ENCODE data around the gene R3HDM2. TPM values are rescaled to one million over a fixed set of nuclear protein-coding genes. Genes with fewer than 3 reads are reported as not detected.

R3HDM2 gene
- total RNA-seq, 1 experiment from 2014 or later, result 34.7 TPM

- Mint-ChIP-seq H3K9me3 (no peaks in the 10 kb centered on the region), H3K4me3 (no peak overlapping the region), H3K4me1 (peaks cover 13% of the 10 kb centered on the region), H3K36me3 (no peaks in the 10 kb centered on the region), H3K27ac (no peak overlapping the region), H3K27me3 (ENCODE audit: low read depth) (peaks cover 57% of the 10 kb centered on the region)
- CTCF ChIA-PET, result interaction anchor here (1.9 to 2.0 kb wide), 2 partner anchors 9 to 13 kb away, joined by 4 read pairs; no protein-coding TSS in a partner anchor
- TF ChIP-seq SMAD3 (CRISPR knock-in tag; IDR thresholded peaks at IDR 0.05; ENCODE audit: borderline replicate concordance) (no peak), NR1H2 (CRISPR knock-in tag; IDR thresholded peaks at IDR 0.05) (no peak), ZNF232 (CRISPR knock-in tag; IDR thresholded peaks at IDR 0.05) (no peak)
- TF ChIP-seq, protein P1, sequence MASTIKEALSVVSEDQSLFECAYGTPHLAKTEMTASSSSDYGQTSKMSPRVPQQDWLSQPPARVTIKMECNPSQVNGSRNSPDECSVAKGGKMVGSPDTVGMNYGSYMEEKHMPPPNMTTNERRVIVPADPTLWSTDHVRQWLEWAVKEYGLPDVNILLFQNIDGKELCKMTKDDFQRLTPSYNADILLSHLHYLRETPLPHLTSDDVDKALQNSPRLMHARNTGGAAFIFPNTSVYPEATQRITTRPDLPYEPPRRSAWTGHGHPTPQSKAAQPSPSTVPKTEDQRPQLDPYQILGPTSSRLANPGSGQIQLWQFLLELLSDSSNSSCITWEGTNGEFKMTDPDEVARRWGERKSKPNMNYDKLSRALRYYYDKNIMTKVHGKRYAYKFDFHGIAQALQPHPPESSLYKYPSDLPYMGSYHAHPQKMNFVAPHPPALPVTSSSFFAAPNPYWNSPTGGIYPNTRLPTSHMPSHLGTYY (CRISPR knock-in tag; IDR thresholded peaks at IDR 0.05), result no peak
- DNase-seq (ENCODE audit: low spot score) (no peak), ATAC-seq (no peak)
- POLR2A ChIA-PET, result interaction anchor here (1.4 kb wide), 1 partner anchor 13 kb away, joined by 5 read pairs; no protein-coding TSS in a partner anchor
Observed at GRCh38 chr12:57471661-57472060, 40.8 kb upstream of the R3HDM2 start.

GRCh38 chr12:57470970-57471656 lies 40.3 kb upstream of the R3HDM2 start:
- peaks cover 7% of the 10 kb centered on the region for H3K4me1 Mint-ChIP-seq
- no peak for DNase-seq (ENCODE audit: low spot score)
- H3K4me3 Mint-ChIP-seq, result no peak overlapping the region
- no peak for ATAC-seq
- H3K27me3 Mint-ChIP-seq (ENCODE audit: low read depth), result peaks cover 52% of the 10 kb centered on the region
- ChIA-PET POLR2A (interaction anchor here (1.4 kb wide), 1 partner anchor 12 kb away, joined by 5 read pairs; no protein-coding TSS in a partner anchor), CTCF (interaction anchor here (1.9 to 2.0 kb wide), 2 partner anchors 9 to 12 kb away, joined by 4 read pairs; no protein-coding TSS in a partner anchor)
- TF ChIP-seq TP53 (CRISPR knock-in tag; IDR thresholded peaks at IDR 0.05) (no peak), ATF1 (CRISPR knock-in tag; IDR thresholded peaks at IDR 0.05) (no peak), HMGXB4 (CRISPR knock-in tag; IDR thresholded peaks at IDR 0.05) (no peak), GRHL2 (CRISPR knock-in tag; IDR thresholded peaks at IDR 0.05; ENCODE audit: insufficient replicate concordance, severe bottlenecking) (no peak), ZNF671 (CRISPR knock-in tag; IDR thresholded peaks at IDR 0.05) (no peak), ZNF416 (CRISPR knock-in tag; IDR thresholded peaks at IDR 0.05) (no peak), CREB1 (CRISPR knock-in tag; IDR thresholded peaks at IDR 0.05) (no peak)
- TF ChIP-seq, protein P1 (CRISPR knock-in tag; IDR thresholded peaks at IDR 0.05), result no peak
- TF ChIP-seq, protein P2, sequence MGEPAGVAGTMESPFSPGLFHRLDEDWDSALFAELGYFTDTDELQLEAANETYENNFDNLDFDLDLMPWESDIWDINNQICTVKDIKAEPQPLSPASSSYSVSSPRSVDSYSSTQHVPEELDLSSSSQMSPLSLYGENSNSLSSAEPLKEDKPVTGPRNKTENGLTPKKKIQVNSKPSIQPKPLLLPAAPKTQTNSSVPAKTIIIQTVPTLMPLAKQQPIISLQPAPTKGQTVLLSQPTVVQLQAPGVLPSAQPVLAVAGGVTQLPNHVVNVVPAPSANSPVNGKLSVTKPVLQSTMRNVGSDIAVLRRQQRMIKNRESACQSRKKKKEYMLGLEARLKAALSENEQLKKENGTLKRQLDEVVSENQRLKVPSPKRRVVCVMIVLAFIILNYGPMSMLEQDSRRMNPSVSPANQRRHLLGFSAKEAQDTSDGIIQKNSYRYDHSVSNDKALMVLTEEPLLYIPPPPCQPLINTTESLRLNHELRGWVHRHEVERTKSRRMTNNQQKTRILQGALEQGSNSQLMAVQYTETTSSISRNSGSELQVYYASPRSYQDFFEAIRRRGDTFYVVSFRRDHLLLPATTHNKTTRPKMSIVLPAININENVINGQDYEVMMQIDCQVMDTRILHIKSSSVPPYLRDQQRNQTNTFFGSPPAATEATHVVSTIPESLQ (CRISPR knock-in tag; IDR thresholded peaks at IDR 0.05), result no peak
- no peaks in the 10 kb centered on the region for H3K9me3 Mint-ChIP-seq
- no peak overlapping the region for H3K27ac Mint-ChIP-seq
- H3K36me3 Mint-ChIP-seq, result no peaks in the 10 kb centered on the region

- POLR2A ChIA-PET, result interaction anchor here (1.4 kb wide), 1 partner anchor 12 kb away, joined by 5 read pairs; no protein-coding TSS in a partner anchor
- ATAC-seq, result no peak
Observed at GRCh38 chr12:57470286-57470969, 39.6 kb upstream of the R3HDM2 start.

More at GRCh38 chr12:57470286-57470969, 39.6 kb upstream of the R3HDM2 start:
- H3K27me3 Mint-ChIP-seq (ENCODE audit: low read depth), result peaks cover 45% of the 10 kb centered on the region
- CTCF ChIA-PET, result interaction anchor here (1.9 kb wide), 1 partner anchor 12 kb away, joined by 4 read pairs; no protein-coding TSS in a partner anchor
- no peaks in the 10 kb centered on the region for H3K9me3 Mint-ChIP-seq
- H3K4me1 Mint-ChIP-seq, result peaks cover 7% of the 10 kb centered on the region
- DNase-seq (ENCODE audit: low spot score), result no peak
- TF ChIP-seq TCF7 (CRISPR knock-in tag; IDR thresholded peaks at IDR 0.05; ENCODE audit: low read depth), result no peak
- TF ChIP-seq, protein P3, sequence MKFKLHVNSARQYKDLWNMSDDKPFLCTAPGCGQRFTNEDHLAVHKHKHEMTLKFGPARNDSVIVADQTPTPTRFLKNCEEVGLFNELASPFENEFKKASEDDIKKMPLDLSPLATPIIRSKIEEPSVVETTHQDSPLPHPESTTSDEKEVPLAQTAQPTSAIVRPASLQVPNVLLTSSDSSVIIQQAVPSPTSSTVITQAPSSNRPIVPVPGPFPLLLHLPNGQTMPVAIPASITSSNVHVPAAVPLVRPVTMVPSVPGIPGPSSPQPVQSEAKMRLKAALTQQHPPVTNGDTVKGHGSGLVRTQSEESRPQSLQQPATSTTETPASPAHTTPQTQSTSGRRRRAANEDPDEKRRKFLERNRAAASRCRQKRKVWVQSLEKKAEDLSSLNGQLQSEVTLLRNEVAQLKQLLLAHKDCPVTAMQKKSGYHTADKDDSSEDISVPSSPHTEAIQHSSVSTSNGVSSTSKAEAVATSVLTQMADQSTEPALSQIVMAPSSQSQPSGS (CRISPR knock-in tag; IDR thresholded peaks at IDR 0.05; ENCODE audit: borderline replicate concordance, low read depth), result no peak
- TF ChIP-seq FOXP1 (CRISPR knock-in tag; IDR thresholded peaks at IDR 0.05; ENCODE audit: borderline replicate concordance), result no peak
- TF ChIP-seq ETV6 (CRISPR knock-in tag; IDR thresholded peaks at IDR 0.05), result no peak
- 0 out of 2 replicates have a peak, but pooled peaks cover 3% of the 10 kb centered on the region for H3K36me3 Mint-ChIP-seq
- H3K27ac Mint-ChIP-seq, result no peak overlapping the region
- H3K4me3 Mint-ChIP-seq, result no peak overlapping the region

All from WTC11 (cell line).